Kasumi-1 (cell line): ENCODE results near the gene TAF11.
"Not testable (repeated sequence)": the region's sequence is repeated elsewhere in the genome, so short reads cannot be mapped to it uniquely, and the experiment has no call there.

Experiments used
- DNase-seq, 2 experiments: peaks; one replicate each; lab custom pipeline; 2025; lab: John Stamatoyannopoulos, UW

TAF11 gene

GRCh38 chr6:34887753-34888513, at the start of gene TAF11:
TSS of gene TAF11 (minus strand) at chr6:34888042. CDS start at chr6:34887957, 85 bp downstream.
- DNase-seq: peak; percentile 92 to 93

- DNase-seq: no peak
Observed at GRCh38 chr6:34934516-34934915, 46.7 kb upstream of the TAF11 start.

GRCh38 chr6:34932202-34932601, 44.4 kb upstream of the TAF11 start:
- DNase-seq: not testable (repeated sequence)

- DNase-seq: no peak
Observed at GRCh38 chr6:34930221-34930620, 42.4 kb upstream of the TAF11 start.

GRCh38 chr6:34929241-34929978, 41.6 kb upstream of the TAF11 start:
- no peak for DNase-seq

GRCh38 chr6:34928695-34929094, 40.9 kb upstream of the TAF11 start:
- no peak for DNase-seq

- no peak for DNase-seq
Observed at GRCh38 chr6:34928220-34928619, 40.4 kb upstream of the TAF11 start.

GRCh38 chr6:34926655-34927054, 38.8 kb upstream of the TAF11 start:
- DNase-seq: no peak

- DNase-seq: no peak
Observed at GRCh38 chr6:34924831-34925625, 37.2 kb upstream of the TAF11 start.

- no peak for DNase-seq
Observed at GRCh38 chr6:34922177-34922663, 34.4 kb upstream of the TAF11 start.

- no peak for DNase-seq
Observed at GRCh38 chr6:34920097-34920496, 32.3 kb upstream of the TAF11 start.

- DNase-seq: peak in 1 of 2 experiments; percentile 11
Observed at GRCh38 chr6:34919651-34920050, 31.8 kb upstream of the TAF11 start.

- no peak for DNase-seq
Observed at GRCh38 chr6:34917626-34918285, 29.9 kb upstream of the TAF11 start.

- no peak for DNase-seq
Observed at GRCh38 chr6:34916348-34916967, 28.6 kb upstream of the TAF11 start.

- DNase-seq: no peak
Observed at GRCh38 chr6:34914358-34914757, 26.5 kb upstream of the TAF11 start.

GRCh38 chr6:34912715-34913464, 25.0 kb upstream of the TAF11 start:
- DNase-seq: peak in 1 of 2 experiments; percentile 43

GRCh38 chr6:34911822-34912221, 24.0 kb upstream of the TAF11 start:
- no peak for DNase-seq

- DNase-seq: no peak
Observed at GRCh38 chr6:34909320-34909883, 21.6 kb upstream of the TAF11 start.

- DNase-seq: no peak
Observed at GRCh38 chr6:34908194-34908593, 20.4 kb upstream of the TAF11 start.

GRCh38 chr6:34906826-34907225, 19.0 kb upstream of the TAF11 start:
- no peak for DNase-seq
